Endothelial cell of umbilical vein (primary cell): ENCODE measurements around the gene SLC25A18. TPM values are rescaled to one million over a fixed set of nuclear protein-coding genes. Genes with fewer than 3 reads are reported as not detected.

Experiments
- BruUV-seq: library from RNA; stranded (reverse); fragments of 400-500 nt; replicated peaks from 2 replicates; lab custom pipeline; 2021; lab: Mats Ljungman, UMichigan
- CTCF ChIA-PET: fragments of 300-600, 350-600 bp; sonication (Branson Sonifier 250); formaldehyde crosslinking; loops from one replicate; lab custom pipeline; 2021; ENCODE audit warnings: antibody characterized with exemption, inconsistent platforms; lab: Charles Lee
- POLR2A ChIA-PET: fragments of 300-600, 350-600 bp; sonication (Branson Sonifier 250); formaldehyde crosslinking; loops from one replicate; lab custom pipeline; 2021; ENCODE audit warnings: antibody characterized with exemption, inconsistent platforms; lab: Charles Lee
- DNase-seq: peaks from one replicate; pipeline ENCODE4 v3.0.0-alpha.2; 2011; ENCODE audit warnings: low read depth, low spot score
- FAIRE-seq: peaks from 2 replicates; lab custom pipeline; 2011; peaks lifted over from hg19 to GRCh38; lab: Jason Lieb, UNC
- H2AFZ ChIP-seq: 2 replicates; pipeline ENCODE4 v1.6.0; 2012; ENCODE audit warnings: low read depth, low read length, control low read depth, inconsistent platforms
- H3K27ac ChIP-seq: 2 replicates; pipeline ENCODE4 v1.5.1; 2011; ENCODE audit warnings: low read depth, mild to moderate bottlenecking, control low read depth, low read length, moderate library complexity; ENCODE audit not compliant: insufficient read depth
- H3K27me3 ChIP-seq, 2 experiments: 2 replicates each; pipeline versions ENCODE4 v1.6.0 to v1.6.1; 2011; ENCODE audit warnings: low read length in 2 of 2, mixed read lengths in 1 of 2; ENCODE audit not compliant: control insufficient read depth in 2 of 2, insufficient read depth in 2 of 2
- H3K36me3 ChIP-seq, 2 experiments: 2 replicates in 1 of 2; 3 replicates in 1 of 2; pipeline ENCODE4 v1.5.1; 2011; ENCODE audit warnings: low read length in 2 of 2, mild to moderate bottlenecking in 1 of 2, moderate library complexity in 1 of 2; ENCODE audit not compliant: control insufficient read depth in 2 of 2, insufficient read depth in 2 of 2; ENCODE audit errors: extremely low read depth in 1 of 2
- H3K4me1 ChIP-seq: 3 replicates; pipeline ENCODE4 v1.5.1; 2011; ENCODE audit warnings: mild to moderate bottlenecking, low read length; ENCODE audit not compliant: control insufficient read depth, insufficient read depth; ENCODE audit errors: extremely low read depth
- H3K4me2 ChIP-seq: 2 replicates; pipeline ENCODE4 v1.6.1; 2011; ENCODE audit warnings: low read length, control low read depth, mixed read lengths; ENCODE audit not compliant: insufficient read depth
- H3K4me3 ChIP-seq, 3 experiments: fragments of 200-600 bp in 1 of 3; sonication (generic), shearing (Covaris generic) in 1 of 3; replicated peaks in 1 of 3; 2 replicates each; pipeline ENCODE4 v1.5.1; 2011 to 2016; ENCODE audit warnings: control low read depth in 3 of 3, low read length in 3 of 3, mild to moderate bottlenecking in 2 of 3, inconsistent platforms in 1 of 3, low read depth in 1 of 3, moderate library complexity in 1 of 3; ENCODE audit not compliant: insufficient read depth in 1 of 3
- H3K79me2 ChIP-seq: 2 replicates; pipeline ENCODE4 v1.6.0; 2012; ENCODE audit warnings: low read length, inconsistent platforms; ENCODE audit not compliant: control insufficient read depth, insufficient read depth
- H3K9ac ChIP-seq: replicated peaks from 2 replicates; pipeline ENCODE3; 2011; ENCODE audit warnings: low read length, control low read depth; ENCODE audit not compliant: insufficient read depth; ENCODE audit errors: extremely low read depth
- H3K9me1 ChIP-seq: replicated peaks from 3 replicates; pipeline ENCODE4 v1.6.0; 2011; ENCODE audit warnings: mild to moderate bottlenecking, low read length; ENCODE audit not compliant: control insufficient read depth, insufficient read depth; ENCODE audit errors: extremely low read depth
- H3K9me3 ChIP-seq: replicated peaks from 2 replicates; pipeline ENCODE4 v1.5.1; 2012; ENCODE audit warnings: low read length, inconsistent platforms; ENCODE audit not compliant: control insufficient read depth, insufficient read depth
- H4K20me1 ChIP-seq: replicated peaks from 2 replicates; pipeline ENCODE3; 2011; ENCODE audit warnings: mild to moderate bottlenecking, low read length; ENCODE audit not compliant: control insufficient read depth, insufficient read depth; ENCODE audit errors: extremely low read depth
- CTCF ChIP-seq, 2 donors: IDR thresholded peaks; 1 replicate in 1 of 2; 2 replicates in 1 of 2; pipeline ENCODE4 v1.5.1; 2011; ENCODE audit warnings: low read length in 2 of 2, mild to moderate bottlenecking in 2 of 2, moderate library complexity in 2 of 2, control low read depth in 1 of 2, inconsistent platforms in 1 of 2, low read depth in 1 of 2; ENCODE audit not compliant: insufficient read depth in 1 of 2; ENCODE audit errors: extremely low read depth in 1 of 2
- EZH2 ChIP-seq: IDR thresholded peaks from 2 replicates; pipeline ENCODE4 v1.6.1; 2012; ENCODE audit warnings: borderline replicate concordance, low read depth, mild to moderate bottlenecking, moderate library complexity, low read length, inconsistent platforms; ENCODE audit not compliant: severe bottlenecking
- FOS ChIP-seq: IDR thresholded peaks from 2 replicates; pipeline ENCODE4 v1.6.1; 2011; ENCODE audit warnings: mild to moderate bottlenecking, low read length, moderate library complexity, borderline replicate concordance; ENCODE audit not compliant: insufficient read depth
- GATA2 ChIP-seq: IDR thresholded peaks from 2 replicates; pipeline ENCODE4 v1.7.0; 2011; ENCODE audit warnings: low read depth, mild to moderate bottlenecking, moderate library complexity, mixed read lengths, low read length; ENCODE audit not compliant: insufficient read length, insufficient read depth
- JUN ChIP-seq: IDR thresholded peaks from 2 replicates; pipeline ENCODE4 v1.6.1; 2011; ENCODE audit warnings: borderline replicate concordance, low read depth; ENCODE audit not compliant: insufficient read length, insufficient read depth
- MAX ChIP-seq: IDR thresholded peaks from 2 replicates; pipeline ENCODE4 v1.6.1; 2011; ENCODE audit not compliant: insufficient read depth, insufficient read length
- MYC ChIP-seq: IDR thresholded peaks from one replicate; pipeline ENCODE4 v1.6.1; 2011; ENCODE audit warnings: mild to moderate bottlenecking, low read depth, low read length
- POLR2A ChIP-seq: IDR thresholded peaks from 2 replicates; pipeline ENCODE4 v1.6.1; 2012; ENCODE audit warnings: low read depth, mild to moderate bottlenecking, control low read depth, low read length
- POLR2AphosphoS5 ChIP-seq: IDR thresholded peaks from 2 replicates; pipeline ENCODE4 v1.6.1; 2012; ENCODE audit warnings: low read depth, mild to moderate bottlenecking, control low read depth, low read length, moderate library complexity; ENCODE audit not compliant: insufficient read depth
- dilution Hi-C: fragments of 300-500 bp; cut with MboI; formaldehyde crosslinking; loops from one replicate; pipeline ENCODE4 v1.15.0; 2019; ENCODE audit warnings: low sequenced_read_pairs; ENCODE audit not compliant: extremely low pct_ligation_motif_present
- intact Hi-C: fragments of 100-400 bp; cut with micrococcal nuclease; formaldehyde crosslinking; loops from one replicate; pipeline ENCODE4 v1.10.0; 2022
- polyA plus RNA-seq, 4 experiments: library from polyadenylated mRNA; depleted of rRNA in 3 of 4; stranded (reverse) in 3 of 4; unstranded in 1 of 4; fragments of >200 nt; gene quantifications; 2 replicates each; pipeline versions ENCODE4 v1.2.1 to v1.2.3, GENCODE V29; 2011 to 2012; ENCODE audit warnings: missing spikeins in 1 of 4
- total RNA-seq: library from RNA; stranded (reverse); gene quantifications from 2 replicates; pipeline ENCODE4 v1.2.3, GENCODE V29; 2021

SLC25A18 gene
- total and polyA plus RNA-seq, 2 donors (not counting 3 experiments of a cell fraction or from before 2014, with no cell fraction given), result not detected

- no peaks in the 10 kb centered on the region for H3K9me3 ChIP-seq
- H3K9me1 ChIP-seq, result no peaks in the 10 kb centered on the region
- no peak for TF ChIP-seq POLR2AphosphoS5
- no peak for TF ChIP-seq JUN
- TF ChIP-seq FOS, result no peak
- no peak for TF ChIP-seq POLR2A
- TF ChIP-seq MYC, result no peak
- no peak for TF ChIP-seq CTCF (IDR thresholded peaks at IDR 0.05; ENCODE audit: extremely low read depth in 1 of 2, insufficient read depth in 1 of 2, low read depth in 1 of 2, low read length in 2 of 2)
- no peak for TF ChIP-seq GATA2
- TF ChIP-seq MAX, result no peak
- no peak for TF ChIP-seq EZH2
- peak overlapping the region; percentile 88 for H3K27ac ChIP-seq
- DNase-seq, result no peak
- ChIA-PET CTCF (no interaction called here), POLR2A (no interaction called here)
- peak overlapping the region; percentile 98 for H3K9ac ChIP-seq
- H3K27me3 ChIP-seq, result no peaks in the 10 kb centered on the region
- no peaks in the 10 kb centered on the region for H4K20me1 ChIP-seq
- H3K4me2 ChIP-seq, result peak overlapping the region; percentile 29
- dilution Hi-C loops (no loop called here), intact Hi-C loops (loop anchor here (1.0 to 10.0 kb wide), 4 partner anchors 9 to 437 kb away; partner anchors contain the start of genes ATP6V1E1, BID and PEX26)
- BruUV-seq, result no TSS peak
- no peaks in the 10 kb centered on the region for H3K36me3 ChIP-seq
- H3K79me2 ChIP-seq, result peaks cover 14% of the 10 kb centered on the region
- peak overlapping the region; percentile 57 for H2AFZ ChIP-seq
- H3K4me3 ChIP-seq, result peak overlapping the region in 2 of 3 experiments; percentile 86 to 92
- H3K4me1 ChIP-seq, result peaks cover 16% of the 10 kb centered on the region
- FAIRE-seq, result no peak
These were observed 74.3 kb downstream of the SLC25A18 start for GRCh38 chr22:17637490-17638181.
